ENCODE measurements around the gene KRT6B.

Gene KRT6B

DNA sequence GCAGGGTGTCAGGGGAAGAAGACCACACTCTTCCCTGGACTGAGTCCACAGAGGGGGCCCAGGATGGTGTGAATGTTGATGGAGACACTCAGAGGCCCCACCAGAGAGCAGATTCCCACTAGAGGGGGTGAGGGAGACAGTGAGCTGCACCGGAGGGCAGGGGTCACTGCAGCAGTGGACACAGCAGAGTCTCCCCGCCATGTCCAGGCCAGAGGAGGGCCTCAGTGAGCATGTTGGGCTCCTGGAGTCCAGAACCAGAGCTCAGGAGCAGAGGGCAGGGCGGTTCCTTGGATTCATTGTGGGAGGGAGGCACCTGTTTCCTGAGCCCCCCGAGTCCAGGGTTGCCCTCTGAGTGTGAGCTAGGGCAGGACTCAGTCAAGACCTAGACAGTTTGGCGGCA is 44.0 kb downstream of the KRT6B start:
- DNase-seq = no peak

DNA sequence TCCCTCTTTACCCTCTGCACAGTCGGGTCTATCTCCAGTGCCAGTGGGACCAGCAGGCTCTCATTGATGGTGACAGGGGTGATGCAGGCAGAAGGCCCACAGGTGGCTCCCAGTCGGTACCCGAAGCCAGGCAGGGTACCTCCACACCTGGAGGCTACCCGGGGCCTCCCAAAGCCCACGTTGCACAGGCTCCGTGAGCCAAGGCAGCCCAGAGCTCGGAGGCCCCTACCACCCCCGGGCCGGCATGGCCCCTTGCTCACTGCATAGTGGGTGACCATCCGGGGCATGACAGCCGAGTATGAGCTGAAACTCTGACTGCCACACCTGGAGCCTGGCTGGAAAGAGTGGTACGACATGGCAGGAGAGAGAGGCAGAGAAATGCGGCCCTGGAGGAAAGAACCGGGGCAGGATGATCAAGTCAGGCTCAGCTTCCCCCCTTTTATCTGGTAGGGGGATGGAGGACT is 46.0 kb downstream of the KRT6B start, which contains the start of gene KRT82:
Gene KRT82 (minus strand): TSS at position 414 of the 464 bp plus-strand sequence. CDS start 58 bp downstream, at position 356.
- no peak for DNase-seq

DNA sequence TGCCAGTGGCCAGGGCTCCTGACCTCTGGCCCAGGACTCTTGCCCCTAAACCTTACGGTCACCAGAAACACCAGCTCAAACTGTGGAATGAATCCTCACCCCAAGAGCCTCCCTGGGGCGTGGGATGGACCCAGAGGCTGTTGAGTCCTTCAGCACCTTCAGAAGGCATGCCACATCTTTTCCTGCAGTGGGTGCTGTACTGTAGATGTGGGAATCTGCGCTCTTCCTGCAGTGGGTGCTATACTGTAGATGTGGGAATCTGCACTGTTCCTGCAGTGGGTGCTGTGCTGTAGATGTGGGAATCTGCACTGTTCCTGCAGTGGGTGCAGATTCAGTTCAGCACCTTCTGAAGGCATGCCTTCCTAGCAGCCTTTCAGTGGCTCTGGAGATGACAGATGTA is 47.0 kb downstream of the KRT6B start:
- DNase-seq = no peak

DNA sequence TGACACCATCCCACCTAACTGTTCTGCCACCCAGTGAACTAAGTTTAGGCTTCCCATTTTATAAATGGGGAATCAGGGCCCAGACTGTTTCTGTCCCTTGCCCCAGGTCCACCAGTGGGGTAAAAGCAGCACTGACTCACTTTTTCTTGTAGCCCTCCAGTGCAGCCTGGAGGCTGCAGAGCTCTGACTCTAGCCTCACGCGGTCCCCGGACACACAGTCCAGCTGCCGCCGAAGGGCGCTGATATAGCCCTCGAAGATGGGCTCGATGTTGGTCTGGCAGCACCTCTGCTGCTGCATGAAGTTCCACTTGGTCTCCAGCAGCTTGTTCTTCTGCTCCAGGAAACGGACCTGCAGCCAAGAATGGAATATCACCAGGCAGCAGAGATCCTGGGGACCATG is 48.4 kb downstream of the KRT6B start:
- no peak for DNase-seq

DNA sequence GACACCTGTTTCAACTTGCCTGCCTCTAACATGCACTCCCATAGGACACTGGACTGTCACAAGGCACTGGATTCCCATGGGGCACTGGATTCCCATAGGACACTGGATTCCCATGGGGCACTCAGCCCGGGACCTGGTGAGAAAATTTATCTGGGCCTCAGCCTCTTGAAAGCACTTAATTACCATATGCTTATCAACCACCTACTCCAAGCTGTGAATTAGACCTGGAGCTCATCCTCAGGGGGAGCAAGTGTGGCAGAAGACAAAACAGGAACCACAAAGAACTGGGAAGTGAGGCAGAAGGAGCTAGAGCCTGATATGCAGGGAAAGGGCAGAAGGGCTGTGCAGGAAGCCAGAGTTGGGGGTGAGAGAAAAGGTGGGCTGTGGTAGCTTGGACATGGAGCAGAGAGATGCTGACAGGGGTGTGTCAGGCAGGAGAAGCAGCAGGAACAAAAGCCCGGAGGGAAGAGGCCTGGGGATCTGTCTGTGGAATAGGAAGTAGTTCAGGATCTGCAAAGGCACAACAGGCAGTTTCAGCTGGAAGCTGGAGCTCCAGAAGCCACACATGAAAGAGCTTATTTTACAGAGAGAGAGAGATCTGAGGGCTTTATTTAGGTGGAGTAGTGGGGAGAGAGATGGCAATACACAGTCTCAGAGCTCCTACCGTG is 48.9 kb downstream of the KRT6B start:
- no peak for DNase-seq

DNA sequence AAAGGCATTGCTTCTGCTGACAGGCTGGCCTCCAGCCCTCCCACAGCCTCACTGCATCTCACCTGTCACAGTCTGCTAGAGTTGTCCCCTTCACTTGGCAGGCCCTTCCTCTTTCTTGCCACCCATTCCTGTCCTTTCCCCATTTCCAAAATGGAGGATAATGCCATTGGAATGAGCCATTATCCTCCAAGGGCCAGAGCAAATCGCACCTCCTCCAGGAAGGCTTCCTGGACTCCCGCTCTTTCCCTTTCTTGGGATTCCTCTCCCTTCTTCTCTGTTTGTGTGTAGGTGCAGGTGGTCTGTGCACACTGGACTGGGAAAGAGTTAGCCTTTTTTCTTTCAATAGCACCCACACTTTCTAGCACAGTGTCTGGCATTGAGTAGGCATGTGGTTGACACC is 49.6 kb downstream of the KRT6B start:
- DNase-seq = no peak

DNA sequence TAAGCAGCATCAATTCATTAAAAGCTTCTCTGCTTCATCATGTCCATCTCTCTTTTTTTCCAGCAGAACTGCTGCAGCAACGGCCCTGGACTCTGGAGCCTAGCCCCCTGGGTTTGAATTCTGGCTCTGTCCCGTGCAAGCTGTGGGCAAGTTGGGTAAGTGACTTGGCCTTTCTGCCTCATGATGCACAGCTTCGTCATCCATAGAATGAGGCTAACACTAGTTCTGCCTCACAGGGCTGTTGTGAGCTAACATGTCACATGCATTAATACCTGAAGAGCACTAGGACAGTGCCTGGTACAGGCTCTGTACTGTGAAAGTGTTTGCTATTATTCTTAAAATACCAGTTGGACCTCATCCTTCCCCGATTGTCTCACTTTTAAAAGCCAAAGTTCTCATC is 50.0 kb downstream of the KRT6B start:
- no peak for DNase-seq

DNA sequence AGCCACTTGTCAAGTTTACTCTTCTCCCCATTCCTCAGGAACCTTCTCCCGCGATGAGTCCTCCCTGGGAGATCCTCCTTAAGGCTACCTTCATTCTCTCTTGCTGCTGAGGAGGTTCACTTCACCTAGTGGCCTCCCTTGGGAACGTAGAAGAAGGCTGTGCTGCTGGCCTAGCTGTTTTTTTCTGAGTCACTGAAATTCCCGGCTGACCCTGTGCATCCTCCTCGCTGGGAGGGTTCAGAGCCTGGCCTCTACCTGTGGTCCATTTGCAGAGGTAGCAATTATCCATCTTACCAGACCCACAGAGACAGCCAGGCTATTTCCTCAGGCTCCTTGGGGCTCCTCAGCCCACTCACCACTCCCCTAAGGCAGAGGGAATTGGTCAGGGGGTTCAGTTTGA is 50.4 kb downstream of the KRT6B start:
- no peak for DNase-seq

DNA sequence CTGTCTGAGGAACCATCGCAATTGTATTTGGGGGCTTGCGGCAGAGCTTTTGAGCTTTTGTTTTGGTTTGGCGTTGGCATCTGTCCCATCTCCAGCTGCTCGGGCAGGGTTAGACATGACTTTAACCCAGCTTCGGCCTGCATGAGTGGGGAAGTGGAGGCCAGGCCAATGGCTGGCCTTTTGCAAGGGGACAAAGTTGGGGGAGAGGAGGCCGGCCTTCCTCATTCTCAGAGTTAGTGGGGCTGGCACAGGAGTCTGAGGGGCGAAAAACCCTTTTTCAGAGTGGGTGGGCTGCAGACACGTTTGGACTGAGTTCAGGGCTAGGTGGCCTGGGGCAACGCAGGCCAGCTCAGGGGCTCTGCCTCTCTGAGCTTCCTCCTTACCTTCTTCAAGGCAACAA is 51.0 kb downstream of the KRT6B start:
- no peak for DNase-seq

DNA sequence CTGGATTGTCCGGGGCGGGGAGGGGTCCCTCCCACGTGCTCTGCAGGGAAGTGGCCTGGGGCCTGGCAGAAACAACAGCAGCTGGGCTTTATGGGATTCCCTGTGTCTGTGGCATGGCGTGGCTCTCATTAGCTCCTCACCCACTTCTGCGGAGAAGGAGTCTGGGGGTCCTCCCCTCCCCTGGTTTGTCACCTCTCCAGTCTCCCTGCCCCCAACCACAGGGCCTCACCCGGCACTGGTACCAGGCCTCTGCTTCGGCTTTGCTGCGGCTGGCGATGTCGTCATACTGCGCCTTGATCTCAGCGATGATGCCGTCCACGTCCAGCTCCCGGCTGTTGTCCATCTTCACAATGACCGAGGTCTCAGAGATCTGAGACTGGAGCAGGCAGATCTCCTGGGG is 52.2 kb downstream of the KRT6B start:
- no peak for DNase-seq

DNA sequence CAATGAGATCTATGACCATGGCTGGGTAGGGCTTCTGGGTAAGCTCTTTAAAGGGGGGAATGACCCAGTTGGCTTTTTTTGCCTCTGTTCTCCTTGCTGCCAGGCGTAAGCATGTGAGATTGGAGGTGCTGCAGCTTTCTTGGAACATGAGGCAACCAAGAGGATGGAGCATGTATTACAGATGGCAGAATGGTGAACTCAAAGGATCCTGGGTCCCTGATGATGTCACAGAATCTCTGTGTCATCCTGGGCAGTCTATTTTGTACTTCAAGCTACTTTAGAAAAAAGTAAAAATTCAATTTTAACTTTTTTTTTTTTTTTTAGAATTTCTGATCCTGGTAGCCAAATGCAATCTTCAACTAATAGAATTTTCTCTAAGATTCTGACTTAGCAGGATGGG is 53.8 kb downstream of the KRT6B start:
- DNase-seq = no peak

DNA sequence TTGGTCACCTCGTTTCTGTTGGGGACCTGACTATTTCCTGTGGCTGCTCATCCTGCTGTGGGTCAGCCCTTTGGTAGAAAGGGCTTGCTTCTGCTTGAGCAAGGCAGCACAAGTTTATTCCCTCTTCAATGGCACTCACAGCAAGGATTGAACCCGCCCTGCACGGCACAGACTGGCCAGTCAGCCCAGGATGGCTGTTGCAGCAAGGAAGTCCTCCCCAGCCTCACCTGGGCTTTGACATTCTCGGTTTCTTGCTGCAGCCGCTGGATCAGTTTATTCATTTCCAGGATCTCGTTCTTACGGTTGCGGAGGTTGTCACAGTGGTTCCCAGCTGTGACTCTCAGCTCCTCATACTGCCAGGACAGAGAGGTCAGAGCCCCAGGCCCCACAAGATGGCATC is 55.3 kb downstream of the KRT6B start:
- DNase-seq = no peak
